HG03060 (cell line): ENCODE data around the gene AMFR.

Experiments used
- ATAC-seq: cut with Tn5 transposase; IDR thresholded peaks from one replicate; pipeline ENCODE4 v1.9.1; 2021; ENCODE audit warnings: low read depth, moderate number of reproducible peaks; ENCODE audit not compliant: unreplicated experiment

Gene AMFR

GRCh38 chr16:56317998-56318826 is 107.1 kb downstream of the AMFR start:
- ATAC-seq: no peak

GRCh38 chr16:56316545-56316944 is 108.8 kb downstream of the AMFR start:
- ATAC-seq: no peak

GRCh38 chr16:56315955-56316354 is 109.4 kb downstream of the AMFR start:
- ATAC-seq: no peak

DNA sequence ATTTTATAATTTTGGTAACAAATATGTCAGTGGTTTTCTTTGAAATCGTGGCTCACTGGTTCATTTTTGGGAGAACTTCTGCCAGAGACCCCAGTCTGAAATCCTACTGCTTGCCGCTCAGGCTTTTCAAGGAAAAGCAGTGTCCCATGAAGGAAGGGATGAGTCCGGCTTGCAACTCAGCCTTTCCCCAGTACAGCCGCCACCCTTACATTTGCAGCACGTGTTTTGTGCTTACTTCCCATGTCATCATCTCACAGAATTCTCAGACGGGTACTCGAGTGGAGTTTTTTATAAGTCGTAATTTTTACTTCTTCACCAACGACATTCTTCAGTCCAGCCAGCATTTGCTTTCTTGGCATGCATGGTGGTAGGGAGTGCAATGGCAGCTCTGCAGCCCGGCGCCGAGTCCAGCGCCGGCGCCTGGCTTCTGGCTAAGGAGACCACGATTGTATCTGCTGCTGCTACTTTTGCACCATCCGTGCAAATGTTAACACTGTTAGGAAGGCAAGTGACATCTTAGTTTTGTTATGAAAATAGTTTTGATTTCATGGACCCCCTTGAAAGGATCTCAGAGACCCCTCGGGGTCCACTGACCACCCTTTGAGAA is 111.0 kb downstream of the AMFR start:
- ATAC-seq: no peak

DNA sequence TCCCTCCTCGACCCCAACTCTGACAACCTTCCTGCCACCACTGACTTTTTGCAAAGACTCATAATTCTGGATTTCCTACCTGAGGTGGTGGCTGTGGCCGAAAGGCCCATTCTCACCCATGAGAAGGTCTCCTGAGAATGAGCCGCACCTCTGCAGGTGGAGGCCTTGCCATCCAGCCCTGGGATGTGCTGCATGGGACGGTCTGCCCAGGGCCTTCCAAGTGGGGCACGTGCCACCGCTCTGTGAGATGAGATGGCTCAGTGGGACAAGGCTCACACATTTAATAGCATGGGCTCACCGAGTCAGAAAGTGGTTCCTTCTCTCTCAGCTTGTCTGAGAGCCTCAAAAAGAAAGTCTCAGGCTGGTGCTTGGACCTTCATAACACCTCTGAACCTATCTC is 112.8 kb downstream of the AMFR start:
- no peak for ATAC-seq

GRCh38 chr16:56312028-56312300 is 113.4 kb downstream of the AMFR start:
- ATAC-seq: no peak
